HEK293T (cell line): ENCODE results near the gene ANO2.

Experiments used
- CTCF ChIA-PET: fragments of 350-600 bp; formaldehyde crosslinking; extraction: SDS; loops from one replicate; lab custom pipeline; 2021; ENCODE audit warnings: antibody characterized with exemption, inconsistent platforms; lab: Yijun Ruan, JAX
- POLR2A ChIA-PET: fragments of 350-600 bp; formaldehyde crosslinking; extraction: SDS; loops from one replicate; lab custom pipeline; 2020; ENCODE audit warnings: antibody characterized with exemption, inconsistent platforms; lab: Yijun Ruan, JAX
- DNase-seq: peaks from one replicate; pipeline ENCODE4 v3.0.0; 2012; ENCODE audit warnings: mixed read lengths; ENCODE audit errors: extremely low spot score
- ARNT ChIP-seq: fragments of 450-650 bp; IDR thresholded peaks from 2 replicates; pipeline ENCODE4 v1.6.1; 2017; ENCODE audit warnings: mild to moderate bottlenecking
- BHLHE40 ChIP-seq: fragments of 450-650 bp; IDR thresholded peaks from 2 replicates; pipeline ENCODE4 v1.6.1; 2016; ENCODE audit warnings: mild to moderate bottlenecking, moderate library complexity, borderline replicate concordance
- CTBP1 ChIP-seq: fragments of 450-650 bp; IDR thresholded peaks from 2 replicates; pipeline ENCODE4 v1.6.1; 2016; ENCODE audit warnings: borderline replicate concordance
- ELF4 ChIP-seq: fragments of 450-650 bp; IDR thresholded peaks from 2 replicates; pipeline ENCODE4 v1.6.1; 2017; ENCODE audit warnings: antibody characterized with exemption
- FOXA1 ChIP-seq: fragments of 450-650 bp; IDR thresholded peaks from 2 replicates; pipeline ENCODE4 v1.6.1; 2016; ENCODE audit warnings: mild to moderate bottlenecking
- FOXK2 ChIP-seq: fragments of 450-650 bp; IDR thresholded peaks from 2 replicates; pipeline ENCODE4 v1.6.1; 2016; ENCODE audit warnings: mild to moderate bottlenecking
- FOXM1 ChIP-seq: fragments of 450-650 bp; IDR thresholded peaks from 2 replicates; pipeline ENCODE4 v1.6.1; 2017; ENCODE audit warnings: mild to moderate bottlenecking, borderline replicate concordance
- HDGF ChIP-seq: fragments of 450-650 bp; IDR thresholded peaks from 2 replicates; pipeline ENCODE4 v1.6.1; 2017; ENCODE audit warnings: antibody characterized with exemption, borderline replicate concordance
- L3MBTL2 ChIP-seq: fragments of 450-650 bp; conservative IDR thresholded peaks from 2 replicates; pipeline ENCODE4 v1.6.1; 2016; ENCODE audit warnings: mild to moderate bottlenecking
- LEF1 ChIP-seq: fragments of 450-650 bp; IDR thresholded peaks from 2 replicates; pipeline ENCODE4 v1.6.1; 2017; ENCODE audit warnings: mild to moderate bottlenecking, borderline replicate concordance
- NFRKB ChIP-seq: fragments of 450-650 bp; IDR thresholded peaks from 2 replicates; pipeline ENCODE4 v1.6.1; 2016; ENCODE audit warnings: mild to moderate bottlenecking, moderate library complexity
- SP1 ChIP-seq: fragments of 450-650 bp; IDR thresholded peaks from 2 replicates; pipeline ENCODE4 v1.6.1; 2017
- SUZ12 ChIP-seq: fragments of 450-650 bp; IDR thresholded peaks from 2 replicates; pipeline ENCODE4 v1.6.1; 2016; ENCODE audit warnings: mild to moderate bottlenecking
- TARDBP ChIP-seq: fragments of 450-650 bp; IDR thresholded peaks from 2 replicates; pipeline ENCODE4 v1.6.1; 2016
- ZNF384 ChIP-seq: fragments of 450-650 bp; IDR thresholded peaks from 2 replicates; pipeline ENCODE4 v1.6.1; 2016
- TF ChIP-seq, protein P1 (sequence below): fragments of 450-650 bp; IDR thresholded peaks from 2 replicates; pipeline ENCODE4 v1.6.1; 2016

The ANO2 gene

DNA sequence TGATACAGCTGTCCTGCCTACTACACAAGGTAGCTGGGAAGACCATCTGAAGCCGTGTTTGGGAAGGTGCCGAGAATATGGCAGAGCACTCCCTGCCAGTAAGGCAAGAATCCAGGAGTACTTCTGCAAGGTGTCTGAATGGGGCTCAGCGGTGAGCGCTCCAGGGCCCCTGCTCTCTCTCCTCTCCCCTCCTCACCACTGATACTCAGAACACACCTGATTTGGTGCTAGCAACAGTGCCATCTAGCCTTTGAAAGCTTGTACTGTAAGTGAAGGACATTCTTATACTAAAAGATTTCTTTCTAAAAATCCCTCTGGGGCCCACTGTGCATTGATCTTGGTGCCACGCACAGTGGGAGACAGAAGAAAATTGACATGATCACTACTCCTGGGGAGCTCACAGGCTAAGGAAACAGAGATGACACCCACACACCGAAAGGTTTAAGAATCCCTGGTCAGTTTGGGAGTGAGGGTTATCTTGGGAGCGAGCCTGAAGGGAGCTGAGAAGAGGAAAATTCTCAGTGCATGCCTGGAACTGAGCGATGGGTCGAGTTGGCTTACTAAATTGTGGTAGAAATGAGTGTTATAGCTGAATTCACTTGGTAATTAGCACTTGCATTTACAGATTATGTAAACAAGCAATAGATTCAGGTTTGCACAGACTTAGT is 296.2 kb downstream of the ANO2 start:
- POLR2A ChIA-PET, result no interaction called here
- TF ChIP-seq ELF4 (no peak), SP1 (no peak), FOXM1 (no peak), FOXK2 (no peak), NFRKB (no peak), BHLHE40 (no peak), TARDBP (no peak), LEF1 (no peak), ZNF384 (no peak), SUZ12 (no peak), ARNT (no peak), L3MBTL2 (no peak), HDGF (no peak), CTBP1 (no peak), FOXA1 (no peak)
- TF ChIP-seq, protein P1, sequence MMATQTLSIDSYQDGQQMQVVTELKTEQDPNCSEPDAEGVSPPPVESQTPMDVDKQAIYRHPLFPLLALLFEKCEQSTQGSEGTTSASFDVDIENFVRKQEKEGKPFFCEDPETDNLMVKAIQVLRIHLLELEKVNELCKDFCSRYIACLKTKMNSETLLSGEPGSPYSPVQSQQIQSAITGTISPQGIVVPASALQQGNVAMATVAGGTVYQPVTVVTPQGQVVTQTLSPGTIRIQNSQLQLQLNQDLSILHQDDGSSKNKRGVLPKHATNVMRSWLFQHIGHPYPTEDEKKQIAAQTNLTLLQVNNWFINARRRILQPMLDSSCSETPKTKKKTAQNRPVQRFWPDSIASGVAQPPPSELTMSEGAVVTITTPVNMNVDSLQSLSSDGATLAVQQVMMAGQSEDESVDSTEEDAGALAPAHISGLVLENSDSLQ, result no peak
- DNase-seq, result peak; percentile 39
- CTCF ChIA-PET, result interaction anchor here (0.6 to 1.6 kb wide), 8 partner anchors 10 to 412 kb away, joined by 3 to 8 read pairs (median 4); no protein-coding TSS in a partner anchor

DNA sequence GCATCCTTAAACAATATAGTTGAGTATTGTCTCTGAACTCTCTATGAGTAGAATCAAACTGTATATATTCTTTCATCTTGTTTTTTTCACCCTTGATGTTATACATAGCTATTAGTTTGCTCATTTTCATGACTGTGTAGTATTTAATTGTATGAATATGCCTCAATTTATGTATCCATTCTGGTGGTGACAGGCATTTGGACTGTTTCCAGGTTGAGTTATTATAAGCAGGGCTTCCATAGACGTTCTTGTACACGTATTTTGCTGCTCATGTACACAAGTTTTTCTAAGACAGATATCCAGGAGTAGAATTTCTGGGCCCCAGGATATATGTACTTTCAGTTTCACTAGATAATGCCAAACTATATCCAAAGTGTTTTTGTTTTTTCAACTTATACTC is 301.8 kb downstream of the ANO2 start:
- TF ChIP-seq ZNF384 (no peak), ARNT (no peak), ELF4 (no peak), TARDBP (no peak), FOXM1 (no peak), LEF1 (no peak), FOXK2 (no peak)
- DNase-seq, result no peak
- ChIA-PET POLR2A (no interaction called here), CTCF (no interaction called here)

DNA sequence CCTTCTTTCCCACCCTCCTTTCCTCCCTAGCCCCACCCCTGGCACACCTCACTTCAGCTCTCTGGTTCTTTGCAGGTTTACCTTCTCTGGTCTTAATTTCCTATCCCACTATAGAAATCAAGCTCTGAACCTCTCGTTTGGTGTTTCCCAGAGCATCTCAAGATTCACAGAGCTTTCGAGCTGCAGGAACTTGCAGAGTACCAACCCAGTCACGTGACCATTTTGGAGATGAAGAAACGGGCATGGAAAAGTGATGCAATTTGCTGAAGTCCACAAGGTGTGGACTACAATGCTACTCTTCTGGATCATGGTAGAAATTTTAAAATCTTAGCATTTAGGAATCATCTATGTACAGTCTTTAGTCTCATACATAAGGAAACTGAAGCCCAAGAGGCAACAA is 307.4 kb downstream of the ANO2 start:
- no peak for TF ChIP-seq CTBP1
- POLR2A ChIA-PET, result no interaction called here
- no peak for DNase-seq
- CTCF ChIA-PET, result no interaction called here

DNA sequence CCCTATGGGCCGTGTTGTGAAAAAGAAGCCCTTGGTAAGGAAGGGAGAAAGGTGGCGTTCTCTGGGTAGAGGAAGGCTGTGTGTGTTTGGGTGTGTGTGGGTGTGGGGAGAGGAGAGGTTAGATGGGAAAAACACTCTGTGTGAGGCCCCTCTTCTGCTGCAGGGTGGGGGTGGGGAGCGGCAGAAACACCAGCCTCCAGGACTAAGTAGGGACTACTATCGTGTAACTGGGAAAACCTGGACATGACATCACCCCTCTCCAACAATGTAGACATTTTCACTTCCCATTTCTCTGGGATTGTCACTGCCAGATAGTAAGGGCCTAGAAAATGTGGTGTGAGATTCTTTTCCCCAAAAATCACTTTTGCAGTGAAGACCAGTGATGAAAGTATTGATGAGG is 308.2 kb downstream of the ANO2 start:
- POLR2A ChIA-PET, result no interaction called here
- TF ChIP-seq FOXA1, result no peak
- CTCF ChIA-PET, result no interaction called here
- DNase-seq, result no peak

DNA sequence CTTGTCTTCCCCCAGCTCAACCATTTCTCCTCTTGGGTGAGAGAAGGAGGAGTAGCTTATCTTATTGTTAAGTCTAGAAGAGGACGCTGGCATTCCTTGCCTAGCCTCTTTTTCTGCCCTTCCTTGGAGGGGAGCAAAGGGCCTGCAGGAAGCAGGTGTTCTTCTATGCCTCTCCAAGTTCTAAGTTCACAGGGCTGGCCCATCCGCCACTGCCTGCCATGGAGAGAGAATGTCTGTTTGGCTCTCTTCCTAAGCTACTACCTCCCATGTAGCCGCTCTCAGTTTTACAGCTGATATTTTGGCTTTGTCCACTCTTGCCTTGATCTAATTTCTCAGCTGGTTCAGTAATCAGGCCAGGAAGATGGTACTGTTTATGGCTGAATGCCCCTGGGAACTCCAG is 312.0 kb downstream of the ANO2 start:
- CTCF ChIA-PET, result no interaction called here
- no peak for DNase-seq
- TF ChIP-seq SP1, result no peak
- no peak for TF ChIP-seq HDGF
- TF ChIP-seq LEF1, result no peak
- TF ChIP-seq FOXM1, result no peak
- TF ChIP-seq BHLHE40, result no peak
- no peak for TF ChIP-seq TARDBP
- TF ChIP-seq SUZ12, result no peak
- no peak for TF ChIP-seq NFRKB
- no peak for TF ChIP-seq FOXA1
- TF ChIP-seq ELF4, result no peak
- TF ChIP-seq ZNF384, result no peak
- TF ChIP-seq ARNT, result no peak
- no peak for TF ChIP-seq CTBP1
- TF ChIP-seq L3MBTL2, result no peak
- TF ChIP-seq, protein P1, result no peak
- POLR2A ChIA-PET, result no interaction called here

DNA sequence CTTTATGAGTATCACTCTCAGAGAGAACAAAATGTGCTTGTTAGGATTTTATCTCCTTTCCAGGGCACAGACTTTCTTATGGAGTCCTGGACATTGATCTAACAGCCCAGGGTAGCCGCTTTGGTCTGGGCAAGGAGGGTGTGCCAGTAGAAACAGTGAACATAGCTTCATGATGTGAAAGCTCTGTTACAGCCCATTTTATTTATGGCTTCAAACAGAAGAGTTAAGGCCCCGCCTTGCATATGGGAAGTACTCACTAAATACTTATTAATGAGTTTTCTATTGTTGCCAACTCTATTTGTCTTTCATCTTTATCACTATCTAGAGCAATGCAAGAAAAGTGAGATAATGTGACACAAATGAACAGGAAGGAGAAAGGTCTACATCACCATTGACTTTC is 312.6 kb downstream of the ANO2 start:
- no peak for TF ChIP-seq HDGF
- no peak for TF ChIP-seq SUZ12
- no peak for TF ChIP-seq SP1
- no peak for TF ChIP-seq FOXK2
- TF ChIP-seq, protein P1, result no peak
- TF ChIP-seq ELF4, result no peak
- no peak for TF ChIP-seq FOXM1
- TF ChIP-seq CTBP1, result no peak
- TF ChIP-seq LEF1, result no peak
- no peak for TF ChIP-seq BHLHE40
- no peak for TF ChIP-seq TARDBP
- no peak for TF ChIP-seq NFRKB
- TF ChIP-seq ARNT, result no peak
- no peak for TF ChIP-seq FOXA1
- TF ChIP-seq L3MBTL2, result no peak
- no peak for TF ChIP-seq ZNF384
- no peak for DNase-seq
- POLR2A ChIA-PET, result no interaction called here
- CTCF ChIA-PET, result no interaction called here

DNA sequence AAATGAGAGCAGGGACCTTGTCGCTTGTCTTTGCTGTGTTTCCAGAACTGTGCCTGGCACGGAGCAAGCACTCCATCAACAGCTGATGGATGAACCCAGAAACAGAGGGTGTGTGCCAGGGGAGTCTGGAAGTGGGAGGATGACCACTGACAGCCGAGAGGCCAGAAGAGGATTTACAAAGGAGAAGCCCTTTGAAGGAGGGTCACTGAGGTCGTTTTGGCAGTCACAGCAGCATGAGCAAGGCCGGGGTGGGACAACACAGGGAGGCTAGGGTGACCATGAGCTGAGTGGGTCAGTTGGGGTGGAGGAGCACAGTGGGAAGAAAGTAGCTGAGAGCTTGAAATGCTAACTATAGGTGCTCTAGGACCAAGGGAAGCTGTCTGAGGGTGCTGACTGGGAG is 313.6 kb downstream of the ANO2 start:
- no peak for DNase-seq
- CTCF ChIA-PET, result no interaction called here
- POLR2A ChIA-PET, result no interaction called here
- TF ChIP-seq LEF1 (no peak), SP1 (no peak), NFRKB (no peak), FOXK2 (no peak), L3MBTL2 (no peak), ELF4 (no peak), ARNT (no peak), TARDBP (no peak), BHLHE40 (no peak), FOXM1 (no peak), SUZ12 (no peak), FOXA1 (no peak), ZNF384 (no peak), CTBP1 (no peak)
- TF ChIP-seq, protein P1, result no peak
